Endothelial cell of hepatic sinusoid (primary cell): Measurements from ENCODE around the gene RAB18.
"Not testable (repeated sequence)": the region's sequence is repeated elsewhere in the genome, so short reads cannot be mapped to it uniquely, and the experiment has no call there.

ENCODE experiments used
- in situ Hi-C: cut with HindIII; loops from 2 replicates; pipeline ENCODE4 v1.10.0; 2017; ENCODE audit warnings: low sequenced_read_pairs

RAB18 gene

GRCh38 chr10:27541796-27542729 lies 38.0 kb downstream of the RAB18 start:
- in situ Hi-C loops, result no loop called here

GRCh38 chr10:27542812-27543211 lies 38.7 kb downstream of the RAB18 start:
- in situ Hi-C loops, result no loop called here

- in situ Hi-C loops, result no loop called here
Observed at GRCh38 chr10:27547047-27547446, 42.9 kb downstream of the RAB18 start.

- in situ Hi-C loops, result no loop called here
Observed at GRCh38 chr10:27547482-27547881, 43.4 kb downstream of the RAB18 start.

- in situ Hi-C loops, result no loop called here
Observed at GRCh38 chr10:27550823-27551222, 46.7 kb downstream of the RAB18 start.

- in situ Hi-C loops, result no loop called here
Observed at GRCh38 chr10:27558612-27559020, 54.5 kb downstream of the RAB18 start.

- in situ Hi-C loops, result no loop called here
Observed at GRCh38 chr10:27561334-27561733, 57.2 kb downstream of the RAB18 start.

- in situ Hi-C loops, result no loop called here
Observed at GRCh38 chr10:27564398-27564797, 60.3 kb downstream of the RAB18 start.

GRCh38 chr10:27564880-27565279 lies 60.8 kb downstream of the RAB18 start:
- in situ Hi-C loops, result no loop called here

GRCh38 chr10:27568196-27569175 lies 64.4 kb downstream of the RAB18 start:
- in situ Hi-C loops, result no loop called here

GRCh38 chr10:27569946-27570345 lies 65.8 kb downstream of the RAB18 start:
- in situ Hi-C loops, result no loop called here

- in situ Hi-C loops, result not testable (repeated sequence)
Observed at GRCh38 chr10:27577038-27577437, 72.9 kb downstream of the RAB18 start.

GRCh38 chr10:27578316-27578715 lies 74.2 kb downstream of the RAB18 start:
- in situ Hi-C loops, result no loop called here

GRCh38 chr10:27581225-27581624 lies 77.1 kb downstream of the RAB18 start:
- in situ Hi-C loops, result no loop called here

- in situ Hi-C loops, result no loop called here
Observed at GRCh38 chr10:27584302-27584701, 80.2 kb downstream of the RAB18 start.
